Measurements from ENCODE around the gene TBCEL. TPM values are rescaled to one million over a fixed set of nuclear protein-coding genes. Genes with fewer than 3 reads are reported as not detected.

Gene TBCEL
- total RNA-seq, 1 experiment from 2014 or later: 23.6 TPM

DNA sequence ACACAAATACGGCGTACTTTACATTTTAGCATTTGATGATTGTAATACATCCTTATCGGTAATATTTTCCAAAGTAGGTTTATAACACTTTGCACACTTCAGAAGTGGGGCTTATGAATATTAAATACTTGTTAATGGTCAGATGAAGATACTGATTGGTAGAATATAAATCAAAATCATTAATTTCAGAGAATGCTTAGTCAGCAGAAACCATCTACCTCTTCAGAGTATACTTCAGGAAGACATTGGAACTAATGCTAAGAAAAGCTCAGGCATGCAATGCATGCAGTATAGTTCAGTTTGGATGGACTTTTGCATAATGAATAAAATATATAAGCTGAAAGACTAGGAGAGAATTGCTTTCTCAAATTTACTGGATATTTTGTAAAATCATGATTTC is 57.4 kb downstream of the TBCEL start:
- Mint-ChIP-seq H3K4me3 (ENCODE audit: unreplicated experiment) (no peak overlapping the region), H3K27ac (ENCODE audit: unreplicated experiment) (no peak overlapping the region), H3K36me3 (ENCODE audit: insufficient read depth, unreplicated experiment) (no peaks in the 10 kb centered on the region), H3K4me1 (ENCODE audit: low read depth, unreplicated experiment) (peaks cover 1% of the 10 kb centered on the region), H3K27me3 (ENCODE audit: insufficient read depth, unreplicated experiment) (no peaks in the 10 kb centered on the region), H3K9me3 (ENCODE audit: unreplicated experiment) (no peaks in the 10 kb centered on the region)
- TF ChIP-seq, protein P1, sequence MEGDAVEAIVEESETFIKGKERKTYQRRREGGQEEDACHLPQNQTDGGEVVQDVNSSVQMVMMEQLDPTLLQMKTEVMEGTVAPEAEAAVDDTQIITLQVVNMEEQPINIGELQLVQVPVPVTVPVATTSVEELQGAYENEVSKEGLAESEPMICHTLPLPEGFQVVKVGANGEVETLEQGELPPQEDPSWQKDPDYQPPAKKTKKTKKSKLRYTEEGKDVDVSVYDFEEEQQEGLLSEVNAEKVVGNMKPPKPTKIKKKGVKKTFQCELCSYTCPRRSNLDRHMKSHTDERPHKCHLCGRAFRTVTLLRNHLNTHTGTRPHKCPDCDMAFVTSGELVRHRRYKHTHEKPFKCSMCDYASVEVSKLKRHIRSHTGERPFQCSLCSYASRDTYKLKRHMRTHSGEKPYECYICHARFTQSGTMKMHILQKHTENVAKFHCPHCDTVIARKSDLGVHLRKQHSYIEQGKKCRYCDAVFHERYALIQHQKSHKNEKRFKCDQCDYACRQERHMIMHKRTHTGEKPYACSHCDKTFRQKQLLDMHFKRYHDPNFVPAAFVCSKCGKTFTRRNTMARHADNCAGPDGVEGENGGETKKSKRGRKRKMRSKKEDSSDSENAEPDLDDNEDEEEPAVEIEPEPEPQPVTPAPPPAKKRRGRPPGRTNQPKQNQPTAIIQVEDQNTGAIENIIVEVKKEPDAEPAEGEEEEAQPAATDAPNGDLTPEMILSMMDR (IDR thresholded peaks at IDR 0.05; ENCODE audit: insufficient read depth in 1 of 2, low read depth in 1 of 2, low read length in 1 of 2, severe bottlenecking in 1 of 2, unreplicated experiment in 1 of 2): no peak
- no peak for DNase-seq
- POLR2A ChIA-PET: no interaction called here
- Histone ChIP-seq H3K4me3 (ENCODE audit: low read depth, low read length) (no peak overlapping the region), H3K36me3 (ENCODE audit: control insufficient read depth, insufficient read depth, low read length) (no peaks in the 10 kb centered on the region), H3K27me3 (replicated peaks; ENCODE audit: control insufficient read depth, insufficient read depth, low read length) (no peaks in the 10 kb centered on the region), H3K4me1 (no peaks in the 10 kb centered on the region), H3K9me3 (no peaks in the 10 kb centered on the region)
- intact Hi-C loops (cut with micrococcal nuclease; ENCODE audit: unreplicated experiment): no loop called here
- CTCF ChIA-PET: no interaction called here
- no TSS peak for BruUV-seq (replicated peaks)

DNA sequence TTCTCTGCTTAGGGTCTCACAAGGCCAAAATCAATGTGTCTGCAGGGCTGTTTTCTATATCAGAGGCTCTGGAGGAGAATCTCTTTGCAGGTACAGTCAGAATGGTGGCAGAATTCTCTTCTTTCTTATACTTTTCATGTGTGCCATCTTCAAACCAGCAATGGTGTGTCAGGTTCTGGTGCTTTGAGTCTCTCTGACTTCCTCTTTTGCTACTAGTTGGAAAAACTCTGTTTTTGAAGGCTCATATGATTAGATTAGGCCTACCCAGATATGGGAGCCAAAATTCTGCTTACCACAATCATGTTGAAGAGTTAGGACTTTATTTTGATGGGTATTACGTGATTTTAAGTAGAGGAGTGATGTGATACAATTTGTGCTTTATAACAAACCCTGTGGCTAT is 58.3 kb downstream of the TBCEL start:
- no peaks in the 10 kb centered on the region for H3K9me3 ChIP-seq
- no peaks in the 10 kb centered on the region for H3K36me3 ChIP-seq (ENCODE audit: control insufficient read depth, insufficient read depth, low read length)
- no peak overlapping the region for H3K4me3 Mint-ChIP-seq (ENCODE audit: unreplicated experiment)
- intact Hi-C loops (cut with micrococcal nuclease; ENCODE audit: unreplicated experiment): no loop called here
- no peaks in the 10 kb centered on the region for H3K27me3 ChIP-seq (replicated peaks; ENCODE audit: control insufficient read depth, insufficient read depth, low read length)
- no peaks in the 10 kb centered on the region for H3K4me1 ChIP-seq
- H3K4me1 Mint-ChIP-seq (ENCODE audit: low read depth, unreplicated experiment): peaks cover 4% of the 10 kb centered on the region
- TF ChIP-seq, protein P1 (IDR thresholded peaks at IDR 0.05; ENCODE audit: insufficient read depth in 1 of 2, low read depth in 1 of 2, low read length in 1 of 2, severe bottlenecking in 1 of 2, unreplicated experiment in 1 of 2): no peak
- no peaks in the 10 kb centered on the region for H3K9me3 Mint-ChIP-seq (ENCODE audit: unreplicated experiment)
- CTCF ChIA-PET: no interaction called here
- no peak overlapping the region for H3K4me3 ChIP-seq (ENCODE audit: low read depth, low read length)
- DNase-seq: no peak
- H3K27me3 Mint-ChIP-seq (ENCODE audit: insufficient read depth, unreplicated experiment): no peaks in the 10 kb centered on the region
- H3K36me3 Mint-ChIP-seq (ENCODE audit: insufficient read depth, unreplicated experiment): no peaks in the 10 kb centered on the region
- no TSS peak for BruUV-seq (replicated peaks)
- H3K27ac Mint-ChIP-seq (ENCODE audit: unreplicated experiment): no peak overlapping the region
- POLR2A ChIA-PET: no interaction called here

DNA sequence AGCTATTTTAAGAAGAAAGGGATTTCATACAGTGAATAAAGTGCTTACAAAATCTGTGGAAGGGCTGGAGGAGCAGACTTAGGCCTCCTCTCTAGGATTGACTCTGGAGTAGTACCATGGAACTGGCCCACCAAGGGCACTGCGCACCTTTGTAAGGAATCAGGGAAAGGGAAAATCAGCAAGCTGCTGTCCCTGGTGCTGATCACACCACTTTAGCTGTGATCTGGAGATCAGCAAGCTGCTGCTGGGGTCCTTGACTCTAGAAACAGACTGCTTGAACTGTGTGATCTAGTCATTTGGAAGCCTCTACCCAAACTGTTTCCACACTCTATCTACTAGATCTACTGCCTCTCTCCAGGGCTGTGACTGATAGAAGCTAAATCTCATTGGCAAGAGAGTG is 58.8 kb downstream of the TBCEL start:
- Histone ChIP-seq H3K36me3 (ENCODE audit: control insufficient read depth, insufficient read depth, low read length) (no peaks in the 10 kb centered on the region), H3K4me1 (no peaks in the 10 kb centered on the region), H3K4me3 (ENCODE audit: low read depth, low read length) (no peak overlapping the region), H3K9me3 (no peaks in the 10 kb centered on the region), H3K27me3 (replicated peaks; ENCODE audit: control insufficient read depth, insufficient read depth, low read length) (no peaks in the 10 kb centered on the region)
- H3K9me3 Mint-ChIP-seq (ENCODE audit: unreplicated experiment): no peaks in the 10 kb centered on the region
- BruUV-seq (replicated peaks): no TSS peak
- peaks cover 4% of the 10 kb centered on the region for H3K4me1 Mint-ChIP-seq (ENCODE audit: low read depth, unreplicated experiment)
- no peaks in the 10 kb centered on the region for H3K27me3 Mint-ChIP-seq (ENCODE audit: insufficient read depth, unreplicated experiment)
- H3K27ac Mint-ChIP-seq (ENCODE audit: unreplicated experiment): no peak overlapping the region
- CTCF ChIA-PET: interaction anchor here (0.7 kb wide), 1 partner anchor 152 kb away, joined by 3 read pairs; no protein-coding TSS in a partner anchor
- TF ChIP-seq, protein P1 (IDR thresholded peaks at IDR 0.05; ENCODE audit: insufficient read depth in 1 of 2, low read depth in 1 of 2, low read length in 1 of 2, severe bottlenecking in 1 of 2, unreplicated experiment in 1 of 2): no peak
- H3K4me3 Mint-ChIP-seq (ENCODE audit: unreplicated experiment): no peak overlapping the region
- peak; percentile 49 to 64 for DNase-seq
- POLR2A ChIA-PET: no interaction called here
- H3K36me3 Mint-ChIP-seq (ENCODE audit: insufficient read depth, unreplicated experiment): no peaks in the 10 kb centered on the region
- intact Hi-C loops (cut with micrococcal nuclease; ENCODE audit: unreplicated experiment): no loop called here

Measured in Caco-2 (cell line).